NOMO-1 treated with dmso at 0.1 percent for 144 hours (cell line): Measurements from ENCODE around the gene SPSB2.
"Not testable (repeated sequence)": the region's sequence is repeated elsewhere in the genome, so short reads cannot be mapped to it uniquely, and the experiment has no call there.

Source experiments
- DNase-seq: peaks from one replicate; lab custom pipeline; 2025; ENCODE audit not compliant: unreplicated experiment; lab: John Stamatoyannopoulos, UW

SPSB2 gene

DNA sequence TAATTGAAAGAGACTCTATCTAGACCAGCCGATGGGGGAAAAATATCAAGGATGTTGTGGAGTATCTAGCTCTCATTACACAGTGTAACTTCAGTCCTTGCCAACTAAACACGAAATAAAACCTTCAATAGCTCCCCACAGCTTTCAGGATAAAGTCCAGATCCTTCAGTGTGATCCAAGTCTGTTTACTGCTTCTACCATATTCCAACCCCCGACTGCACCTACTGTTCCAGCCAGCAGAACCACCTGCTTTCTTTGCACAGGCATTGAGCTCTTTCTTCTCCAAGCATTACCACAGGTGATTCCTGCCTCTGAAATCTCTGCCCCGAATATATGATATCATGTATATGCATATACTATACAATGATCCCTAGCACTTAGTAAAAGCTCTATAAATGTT, 29.3 kb upstream of the SPSB2 start:
- DNase-seq = no peak

DNA sequence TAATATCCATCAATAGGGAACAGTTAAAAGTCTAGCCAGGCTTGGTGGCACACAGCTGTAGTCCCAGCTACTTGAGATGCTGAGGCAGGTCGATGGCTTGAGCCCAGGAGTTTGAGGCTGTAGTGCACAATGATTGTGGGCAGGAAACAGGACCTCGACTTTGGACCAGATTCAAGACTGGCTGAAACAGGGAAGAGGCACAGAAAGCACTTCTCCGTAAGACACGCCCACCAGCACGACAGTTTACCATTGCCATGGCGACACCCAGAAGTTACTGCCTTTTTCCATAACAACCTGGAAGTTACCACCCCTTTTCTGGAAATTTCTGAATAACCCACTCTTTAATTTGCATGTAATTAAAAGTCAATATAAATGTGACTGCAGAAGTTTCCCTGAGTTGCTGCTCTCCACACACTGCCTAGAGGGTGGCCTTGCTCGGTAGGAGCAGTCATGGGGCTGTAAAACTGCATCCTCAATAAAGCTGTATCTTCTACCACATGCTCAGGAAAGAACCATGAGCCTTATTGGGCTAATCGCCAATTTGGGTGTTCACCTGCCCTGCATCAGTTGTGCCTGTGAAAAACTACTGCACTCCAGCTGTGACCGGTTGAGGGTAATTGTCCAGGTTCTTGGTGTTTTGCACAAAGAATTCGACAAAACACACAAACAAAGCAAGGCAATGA, 26.9 kb upstream of the SPSB2 start:
- DNase-seq = no peak

DNA sequence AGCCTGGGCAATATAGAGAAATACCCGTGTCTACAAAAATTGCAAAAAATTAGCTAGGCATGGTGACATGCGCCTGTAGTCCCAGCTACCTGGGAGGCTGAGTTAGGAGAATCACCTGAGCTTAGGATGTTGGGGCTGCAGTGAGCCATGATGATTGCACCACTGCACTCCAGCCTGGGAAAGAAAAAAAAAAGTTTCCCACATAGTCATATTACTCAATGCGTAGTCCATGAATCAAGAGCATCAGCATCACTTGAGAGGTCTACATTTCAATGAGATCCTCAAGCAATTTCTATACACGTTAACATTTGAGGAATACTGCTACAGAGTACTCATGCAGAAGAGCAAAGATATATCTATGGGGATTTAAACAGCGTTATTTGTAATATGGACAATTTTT, 26.3 kb upstream of the SPSB2 start:
- no peak for DNase-seq

DNA sequence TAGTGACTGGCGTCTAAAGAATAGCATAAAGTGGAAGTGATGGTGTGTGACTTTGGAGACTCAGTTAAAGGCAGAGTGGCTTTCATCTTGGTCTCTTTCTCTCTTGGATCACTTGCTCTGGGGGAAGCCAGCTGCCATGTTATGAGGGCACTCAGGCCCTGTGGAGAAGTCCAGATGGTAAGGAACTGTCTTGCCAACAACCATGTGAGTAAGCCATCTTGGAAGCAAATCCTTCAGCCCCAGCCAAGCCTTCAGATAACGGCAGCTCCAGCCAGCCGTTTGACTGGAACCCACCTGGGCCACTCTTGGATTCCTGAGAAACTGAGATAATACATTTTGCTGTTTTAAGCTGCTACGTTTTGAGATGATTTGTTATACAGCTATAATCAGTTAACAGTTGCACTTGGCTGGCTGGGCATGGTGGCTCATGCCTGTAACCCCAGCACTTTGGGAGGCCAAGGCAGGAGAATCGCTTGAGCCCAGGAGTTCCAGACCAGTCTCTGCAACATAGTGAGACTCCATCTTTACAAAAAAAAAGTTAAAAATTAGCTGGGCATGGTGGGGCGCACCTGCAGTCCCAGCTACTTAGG, 23.8 kb upstream of the SPSB2 start:
- DNase-seq = no peak

DNA sequence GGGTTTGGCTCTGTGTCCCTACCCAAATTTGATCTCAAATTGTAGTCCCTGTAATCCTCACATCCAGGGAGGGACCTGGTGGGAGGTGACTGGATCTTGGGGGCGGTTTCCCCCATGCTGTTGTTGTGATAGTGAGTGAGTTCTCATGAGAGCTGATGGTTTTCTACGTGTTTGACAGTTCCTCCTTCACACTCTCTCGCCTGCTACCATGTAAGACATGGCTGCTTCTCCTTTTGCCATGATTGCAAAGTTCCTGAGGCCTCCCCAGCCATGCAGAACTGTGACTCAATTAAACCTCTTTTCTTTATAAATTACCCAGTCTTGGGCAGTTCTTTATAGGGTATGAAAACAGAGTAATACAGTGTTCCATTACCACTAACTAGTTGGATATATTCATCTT, 21.2 kb upstream of the SPSB2 start:
- DNase-seq = no peak

DNA sequence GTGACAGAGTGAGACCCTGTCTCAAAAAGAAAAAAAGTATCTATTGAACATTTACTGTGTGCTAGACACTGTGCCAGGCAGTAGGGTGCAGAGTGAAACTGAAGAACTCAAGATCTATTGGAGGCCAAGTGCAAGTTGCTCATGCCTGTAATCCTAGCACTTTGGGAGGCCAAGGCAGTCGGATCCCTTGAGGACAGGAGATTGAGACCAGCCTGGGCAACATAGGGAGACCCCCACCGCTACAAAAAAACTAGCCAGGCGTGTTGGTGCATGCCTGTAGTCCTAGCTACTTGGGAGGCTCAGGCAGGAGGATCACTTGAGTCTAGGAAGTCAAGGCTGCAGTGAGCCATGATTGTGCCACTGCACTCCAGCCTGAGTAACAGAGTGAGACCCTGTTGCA, 19.6 kb upstream of the SPSB2 start:
- not testable (repeated sequence) for DNase-seq

GRCh38 chr12:6891646-6892001, 18.5 kb upstream of the SPSB2 start:
- no peak for DNase-seq

DNA sequence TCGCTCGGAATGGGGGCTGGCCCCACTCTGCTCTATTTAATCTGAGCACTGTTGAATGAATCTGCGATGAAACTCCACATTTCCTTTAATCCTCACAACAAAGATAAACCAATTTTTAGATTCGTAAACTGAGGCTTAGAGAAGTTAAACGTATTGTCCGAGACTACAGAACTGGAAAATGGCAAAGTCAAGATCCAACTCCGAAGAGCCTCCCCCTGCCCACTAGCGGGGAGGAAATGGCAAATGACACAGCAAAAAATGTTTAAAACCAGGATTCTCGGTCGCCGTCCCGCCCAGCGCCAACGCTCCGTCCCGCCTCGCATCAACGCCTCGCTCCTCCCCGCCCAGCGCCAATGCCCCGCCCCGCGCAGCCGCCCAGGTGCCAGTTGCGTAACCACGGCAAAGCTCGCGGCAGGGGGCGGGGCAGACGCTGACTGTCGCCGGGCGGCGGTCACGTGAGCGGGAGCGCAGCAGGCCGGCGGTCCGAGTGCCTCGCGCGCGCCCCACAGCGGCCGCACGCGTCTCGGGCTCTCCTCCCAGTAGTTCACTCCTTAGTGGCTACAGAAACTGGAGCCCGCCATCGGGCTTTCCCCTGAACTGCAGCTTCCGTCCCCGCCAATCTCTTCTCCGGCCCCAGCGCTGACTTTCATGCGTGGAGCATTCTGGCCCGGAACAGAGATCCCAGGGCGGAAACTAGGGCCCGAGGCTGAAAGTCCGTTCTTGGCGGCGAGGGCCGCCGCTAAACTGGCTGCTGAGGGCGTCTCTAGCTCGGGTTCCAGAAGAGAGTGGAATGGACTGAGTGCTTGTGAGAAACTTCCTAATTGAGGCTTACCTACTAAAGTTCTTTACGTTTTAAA, 17.9 kb upstream of the SPSB2 start:
- DNase-seq = peak; percentile 98

DNA sequence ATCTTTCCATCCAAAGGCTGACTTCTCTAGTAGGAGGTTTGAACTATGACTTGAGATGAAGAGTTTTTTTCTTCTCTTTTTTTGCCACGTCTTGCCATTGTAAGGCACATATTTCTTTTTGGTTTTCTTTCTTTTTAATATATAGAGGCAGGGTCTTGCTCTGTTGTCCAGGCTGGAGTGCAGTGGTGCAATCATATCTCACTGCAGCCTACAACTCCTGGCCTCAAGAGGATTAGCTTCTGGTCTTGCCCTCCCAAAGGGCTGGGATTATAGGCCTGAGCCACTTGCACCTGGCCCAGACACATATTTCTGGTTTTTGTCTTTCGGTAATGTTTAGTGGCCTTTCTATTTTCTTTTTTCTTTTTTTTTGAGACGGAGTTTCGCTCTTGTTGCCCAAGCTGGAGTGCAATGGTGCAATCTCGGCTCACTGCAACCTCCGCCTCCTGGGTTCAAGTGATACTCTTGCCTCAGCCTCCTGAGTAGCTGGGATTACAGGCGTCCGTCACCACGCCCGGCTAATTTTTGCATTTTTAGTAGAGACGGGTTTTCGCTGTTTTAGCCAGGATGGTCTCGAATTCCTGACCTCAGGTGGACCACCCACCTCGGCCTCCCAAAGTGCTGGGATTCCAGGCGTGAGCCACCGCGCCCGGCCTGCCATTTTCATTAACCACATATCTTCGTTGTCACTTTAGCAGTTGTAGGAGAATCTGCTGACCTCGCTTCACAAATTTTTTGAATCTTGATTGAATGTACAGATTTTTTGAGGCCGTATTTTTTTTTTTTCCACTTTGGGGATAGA, 16.9 kb upstream of the SPSB2 start:
- not testable (repeated sequence) for DNase-seq

- not testable (repeated sequence) for DNase-seq
These were observed 15.7 kb upstream of the SPSB2 start for GRCh38 chr12:6888794-6889193.

GRCh38 chr12:6888360-6888759, 15.3 kb upstream of the SPSB2 start:
- DNase-seq = no peak

GRCh38 chr12:6887460-6887859, 14.4 kb upstream of the SPSB2 start:
- DNase-seq = peak; percentile 55

DNA sequence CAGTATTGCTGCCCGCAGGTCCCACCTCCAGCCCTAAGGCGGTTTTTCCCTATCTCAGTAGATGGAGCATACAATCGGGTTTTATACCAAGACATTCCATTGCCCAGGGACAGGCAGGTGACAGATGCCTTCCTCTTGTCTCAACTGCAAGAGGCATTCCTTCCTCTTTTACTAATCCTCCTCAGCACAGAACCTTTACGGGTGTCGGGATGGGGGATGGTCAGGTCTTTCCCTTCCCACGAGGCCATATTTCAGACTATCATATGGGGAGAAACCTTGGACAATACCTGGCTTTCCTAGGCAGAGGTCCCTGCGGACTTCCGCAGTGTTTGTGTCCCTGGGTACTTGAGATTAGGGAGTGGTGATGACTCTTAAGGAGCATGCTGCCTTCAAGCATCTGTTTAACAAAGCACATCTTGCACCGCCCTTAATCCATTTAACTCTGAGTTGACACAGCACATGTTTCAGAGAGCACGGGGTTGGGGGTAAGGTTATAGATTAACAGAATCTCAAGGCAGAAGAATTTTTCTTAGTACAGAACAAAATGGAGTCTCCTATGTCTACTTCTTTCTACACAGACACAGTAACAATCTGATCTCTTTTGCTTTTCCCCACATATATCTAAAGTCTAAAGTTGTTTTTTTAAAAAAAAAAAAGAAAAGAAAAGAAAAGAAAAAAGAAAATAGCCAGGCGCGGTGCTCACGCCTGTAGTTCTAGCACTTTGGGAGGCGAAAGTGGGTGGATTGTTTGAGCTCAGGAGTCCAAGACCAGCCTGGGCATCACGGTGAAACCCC, 13.3 kb upstream of the SPSB2 start:
- not testable (repeated sequence) for DNase-seq

- DNase-seq = no peak
These were observed 11.4 kb upstream of the SPSB2 start for GRCh38 chr12:6884539-6884938.

DNA sequence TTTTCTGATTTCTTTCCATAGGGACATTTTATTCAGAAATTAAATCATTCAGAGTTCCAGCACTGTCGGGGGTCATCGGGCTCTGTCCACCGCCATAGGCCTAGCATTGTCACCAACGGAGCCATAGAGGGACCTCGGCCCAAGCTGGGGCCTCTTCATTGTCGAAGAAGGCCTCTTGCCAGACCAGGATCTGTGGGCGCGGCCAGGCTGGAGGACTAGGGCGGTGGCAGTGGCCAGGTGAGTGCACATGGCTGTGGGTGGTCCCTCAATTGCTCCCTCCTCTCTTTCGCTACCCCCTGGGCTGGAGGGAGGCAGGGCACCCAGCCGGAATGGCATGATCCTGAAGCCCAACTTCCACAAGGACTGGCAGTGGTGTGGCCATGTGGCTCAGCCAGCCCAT, 10.6 kb upstream of the SPSB2 start:
- no peak for DNase-seq

GRCh38 chr12:6883252-6883651, 10.1 kb upstream of the SPSB2 start:
- DNase-seq = no peak

DNA sequence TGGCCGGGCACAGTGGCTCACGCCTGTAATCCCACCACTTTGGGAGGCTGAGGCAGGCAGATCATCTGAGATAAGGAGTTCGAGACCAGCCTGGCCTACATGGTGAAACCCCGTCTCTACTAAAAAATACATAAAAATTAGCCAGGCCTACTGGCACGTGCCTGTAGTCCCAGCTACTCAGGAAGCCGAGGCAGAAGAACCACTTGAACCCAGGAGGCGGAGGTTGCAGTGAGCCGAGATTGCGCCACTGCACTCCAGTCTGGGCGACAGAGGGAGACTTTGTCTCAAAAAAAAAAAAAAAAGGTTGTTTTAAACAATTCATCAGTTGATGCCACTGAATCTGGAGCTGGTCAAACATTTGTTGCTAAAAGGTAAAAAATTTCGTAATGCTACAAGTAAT, 6.7 kb upstream of the SPSB2 start:
- DNase-seq = not testable (repeated sequence)

- not testable (repeated sequence) for DNase-seq
These were observed 889 bp upstream of the SPSB2 start for GRCh38 chr12:6874015-6874368.

DNA sequence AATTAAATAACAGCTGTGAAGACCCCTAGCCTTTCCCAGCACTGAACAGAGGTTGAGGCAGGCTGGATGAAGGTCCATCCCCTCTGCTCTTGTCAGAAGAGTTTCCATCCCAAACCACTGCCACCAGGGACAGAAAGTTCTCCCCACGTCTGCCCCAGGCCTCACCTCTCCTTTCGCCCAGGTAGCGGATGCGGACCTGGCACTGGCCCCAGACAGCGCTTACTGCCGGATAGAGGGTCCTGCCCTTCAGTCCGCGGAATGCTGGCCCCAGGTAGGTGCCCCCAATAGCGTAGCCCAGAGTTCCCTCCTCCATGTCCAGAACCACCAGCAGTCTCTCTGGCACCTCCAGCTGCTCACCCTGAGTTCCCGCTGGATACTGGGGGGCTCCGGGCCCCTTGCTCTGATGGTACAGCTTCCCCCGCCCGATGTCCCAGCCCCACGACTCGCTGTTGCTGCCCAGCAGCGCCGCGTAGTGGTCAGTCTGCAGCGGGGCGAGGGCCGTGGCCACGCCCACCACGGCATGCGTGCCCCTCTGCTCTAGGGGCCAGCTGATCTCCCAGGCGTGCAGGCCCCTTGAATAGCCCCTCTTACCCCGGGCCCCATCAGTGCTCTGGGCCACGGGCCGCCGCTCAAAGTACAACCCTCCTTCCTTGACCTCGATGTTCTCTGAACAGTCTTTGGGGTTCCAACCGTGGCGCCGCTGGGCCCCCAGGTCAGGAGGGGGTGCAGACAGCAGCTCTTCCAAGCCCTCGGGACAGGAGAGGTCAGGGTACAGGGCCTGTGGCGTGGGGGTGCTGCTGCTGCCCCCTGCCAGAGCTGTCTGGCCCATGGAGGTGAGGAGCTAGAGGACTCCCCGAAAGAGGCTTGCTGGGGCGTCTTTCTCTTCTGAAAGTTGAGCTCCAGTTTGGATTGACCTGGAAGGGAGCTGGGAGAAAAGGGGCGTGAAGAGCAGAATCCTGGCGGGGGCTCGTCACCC, 742 bp downstream of the SPSB2 start:
- DNase-seq = peak; percentile 49
